HuH-7 (cell line): ENCODE data around the gene EZH2.
A peak's percentile ranks its signal among the peaks of the same experiment; 100 is the strongest.

Source experiments
- DNase-seq: peaks from one replicate; pipeline ENCODE4 v3.0.0; 2011; ENCODE audit warnings: low spot score

The EZH2 gene

DNA sequence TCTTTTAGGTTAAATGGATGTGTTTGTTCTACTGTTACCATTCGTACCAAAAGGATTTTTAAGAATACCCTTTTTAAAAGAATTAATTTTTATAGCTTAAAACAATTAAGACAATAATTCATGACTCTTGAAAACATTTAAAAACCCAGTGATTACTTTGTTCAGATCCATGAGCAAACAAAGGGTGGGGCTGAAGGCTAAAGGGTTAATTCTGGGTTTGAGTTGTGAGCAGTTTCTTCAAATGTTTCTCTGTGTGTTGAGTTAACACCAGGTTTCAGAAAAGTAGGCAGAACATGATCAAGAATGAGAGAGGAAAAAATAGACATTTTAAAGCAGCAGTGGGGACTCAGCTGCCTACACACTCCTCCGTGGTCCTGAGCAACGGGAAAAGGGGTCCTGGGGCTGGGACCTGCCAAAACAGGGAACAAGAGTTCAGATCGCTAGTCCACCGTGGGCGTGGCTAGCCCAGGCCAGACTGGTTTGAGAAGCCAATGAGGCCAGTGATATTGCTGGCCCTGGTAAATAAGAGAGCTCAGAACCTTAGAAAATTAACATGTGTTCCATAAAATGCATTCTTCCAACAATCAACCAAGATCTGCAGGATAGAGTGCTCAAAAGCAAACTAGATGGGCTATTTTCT is 14.9 kb upstream of the EZH2 start:
- peak; percentile 24 for DNase-seq

DNA sequence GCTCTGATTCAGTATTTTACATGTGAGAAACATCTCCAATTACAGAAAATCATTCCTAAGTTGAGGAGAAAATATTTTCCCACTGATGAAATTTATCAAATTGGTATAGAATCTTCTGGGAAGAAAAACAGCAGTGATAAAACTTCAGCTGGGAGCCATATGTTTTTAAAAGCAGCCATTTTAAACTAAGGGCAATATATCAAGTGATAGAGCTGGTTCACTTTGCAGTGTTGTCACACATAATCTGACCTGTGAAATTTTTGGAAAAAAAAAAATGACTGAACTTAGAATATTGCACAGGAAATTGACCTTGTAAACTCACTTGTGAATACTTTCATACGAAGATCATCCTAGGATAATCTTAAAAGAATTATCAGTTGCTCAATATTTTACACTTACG is 10.5 kb upstream of the EZH2 start:
- no peak for DNase-seq

DNA sequence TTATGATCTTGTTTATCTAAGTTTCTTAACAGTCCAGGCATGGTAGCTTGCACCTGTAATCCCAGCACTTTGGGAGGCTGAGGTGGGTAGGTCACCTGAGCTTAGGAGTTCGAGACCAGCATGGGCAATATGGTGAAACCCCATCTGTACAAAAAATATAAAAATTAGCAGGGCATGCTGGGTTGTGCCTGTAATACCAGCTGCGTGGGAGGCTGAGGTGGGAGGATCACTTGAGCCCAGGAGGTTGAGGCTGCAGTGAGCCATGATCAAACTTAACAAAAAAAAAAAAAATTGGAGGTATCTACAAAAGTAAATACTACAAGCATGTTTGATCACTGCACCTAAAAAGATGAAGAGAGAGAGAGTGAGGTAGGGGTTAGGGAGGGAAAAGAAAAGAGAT is 9.0 kb upstream of the EZH2 start:
- no peak for DNase-seq

DNA sequence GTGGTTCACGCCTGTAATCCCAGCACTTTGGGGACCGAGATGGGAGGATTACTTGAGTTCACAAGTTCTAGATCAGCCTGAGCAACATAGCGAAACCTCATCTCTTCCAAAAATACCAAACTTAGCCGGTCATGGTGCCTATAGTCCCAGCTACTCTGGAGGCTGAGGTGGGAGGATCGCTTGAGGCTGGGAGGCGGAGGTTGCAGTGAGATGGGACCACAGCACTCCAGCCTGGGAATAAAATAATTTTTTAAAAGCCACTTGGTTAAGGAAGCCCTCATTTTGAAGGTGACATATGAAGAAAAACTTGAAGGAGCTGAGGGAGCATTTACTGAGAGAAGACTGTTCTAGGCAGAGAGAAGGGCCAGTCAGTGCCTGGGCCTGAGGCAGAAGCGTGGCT is 4.2 kb upstream of the EZH2 start:
- no peak for DNase-seq

DNA sequence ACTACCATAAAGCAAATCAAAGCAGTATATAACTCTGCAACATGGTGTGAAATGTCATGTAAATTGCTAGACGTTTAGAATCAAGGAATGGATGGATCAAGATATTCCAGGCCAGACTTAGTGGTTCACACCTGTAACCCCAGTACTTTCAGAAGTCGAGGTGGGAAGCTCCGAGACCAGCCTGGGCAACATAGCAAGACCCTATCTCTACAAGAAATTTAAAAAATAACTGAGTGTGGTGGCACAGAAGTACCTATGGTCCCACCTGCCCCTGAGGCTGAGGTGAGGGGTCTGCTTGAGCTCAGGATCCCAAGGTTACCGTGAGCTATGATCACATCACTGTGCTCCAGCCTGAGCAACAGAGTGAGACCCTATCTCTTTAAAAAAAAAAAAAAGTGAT is 2.8 kb upstream of the EZH2 start:
- no peak for DNase-seq

DNA sequence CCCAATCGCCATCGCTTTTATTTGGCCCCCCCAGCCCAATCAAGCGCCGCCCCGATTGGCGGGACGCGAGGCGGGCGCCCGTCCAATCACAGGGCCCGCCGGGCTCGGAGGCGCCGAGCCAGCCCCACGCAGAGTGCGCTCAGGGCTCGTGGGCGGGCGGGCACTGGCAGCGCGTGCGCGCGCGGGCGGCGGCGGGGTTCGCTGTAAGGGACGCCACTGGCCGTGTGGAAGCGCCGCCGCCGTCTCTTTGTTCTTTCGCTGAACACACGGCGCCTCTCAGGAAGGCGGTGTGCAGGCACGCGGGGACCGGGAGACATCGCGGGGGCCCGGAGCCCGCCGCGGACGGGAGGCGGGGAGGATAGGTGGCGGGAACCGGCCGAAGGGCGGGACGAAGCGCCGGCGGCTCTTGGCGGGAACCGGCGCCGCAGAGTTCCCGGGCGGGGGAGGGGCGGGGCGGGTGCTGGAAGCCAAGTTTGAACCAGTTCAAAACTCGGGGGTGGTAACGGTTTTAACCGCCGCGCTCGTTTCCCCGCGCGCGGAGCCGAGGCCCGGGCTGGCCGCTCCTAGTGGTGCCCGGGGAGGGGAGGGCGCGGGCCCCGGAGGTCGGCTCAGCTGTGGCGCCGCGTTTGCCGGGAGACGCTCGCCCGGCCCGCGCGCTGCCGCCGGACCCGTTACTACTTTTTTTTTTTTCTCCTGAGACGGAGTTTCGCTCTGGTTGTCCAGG is 370 bp upstream of the EZH2 start:
- DNase-seq, result peak; percentile 99

DNA sequence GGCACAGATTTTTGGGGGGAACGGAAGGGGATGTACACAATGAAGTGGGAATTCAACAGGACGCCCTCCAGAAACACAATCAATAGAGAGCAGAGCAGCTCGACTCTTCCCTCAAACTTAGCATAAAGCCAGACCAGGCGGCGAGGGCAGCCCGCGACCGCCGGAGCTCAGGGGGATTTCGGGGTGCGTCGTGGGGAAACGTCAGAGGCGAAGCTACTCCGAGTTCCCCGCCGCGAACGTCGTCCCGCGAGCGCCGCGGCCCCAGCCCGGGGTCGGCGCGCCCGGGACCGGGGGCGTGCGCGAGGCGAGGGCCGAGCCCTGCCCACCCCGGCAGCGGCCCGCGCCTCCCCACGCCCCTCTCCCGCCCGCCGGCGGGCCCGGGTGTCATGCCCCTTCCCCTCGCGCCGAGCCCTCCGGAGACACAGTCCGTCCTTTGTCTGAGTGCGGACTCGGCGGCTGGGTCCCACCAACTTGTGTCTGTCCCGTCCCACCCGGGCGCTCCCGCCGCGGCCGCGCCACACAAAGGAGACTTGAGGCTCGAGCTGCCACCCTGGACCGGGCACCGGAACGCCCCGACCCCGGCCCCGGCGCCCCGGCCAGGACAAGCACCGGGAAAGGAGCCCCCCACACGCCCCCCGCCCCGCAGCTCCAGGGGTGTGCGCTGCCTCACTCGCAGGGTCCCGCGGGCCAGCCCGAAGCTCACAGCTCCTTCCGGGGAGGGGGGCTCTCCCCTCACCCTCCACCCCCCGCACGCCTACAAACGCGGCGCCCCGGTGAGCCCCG is 634 bp downstream of the EZH2 start:
- peak; percentile 34 for DNase-seq

DNA sequence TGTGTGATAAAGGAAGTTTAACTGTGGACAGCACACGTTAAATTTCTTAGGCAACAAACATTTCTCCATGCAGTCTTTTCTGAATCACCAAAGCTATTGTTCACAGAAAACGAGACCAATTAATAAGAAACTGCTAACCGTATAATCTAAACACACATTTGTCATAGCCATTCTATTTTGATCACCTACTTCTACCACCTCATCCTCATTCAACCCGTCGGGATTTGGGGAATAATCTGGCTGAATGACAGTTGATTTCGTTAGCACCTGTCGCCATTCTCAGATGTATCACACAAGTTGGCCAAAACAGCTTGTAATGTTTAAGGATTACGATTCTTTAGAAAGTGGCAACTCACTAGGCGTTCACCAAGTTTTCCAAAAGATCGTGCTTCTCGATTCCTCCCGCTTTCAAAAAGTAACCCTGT is 1.2 kb downstream of the EZH2 start:
- no peak for DNase-seq

DNA sequence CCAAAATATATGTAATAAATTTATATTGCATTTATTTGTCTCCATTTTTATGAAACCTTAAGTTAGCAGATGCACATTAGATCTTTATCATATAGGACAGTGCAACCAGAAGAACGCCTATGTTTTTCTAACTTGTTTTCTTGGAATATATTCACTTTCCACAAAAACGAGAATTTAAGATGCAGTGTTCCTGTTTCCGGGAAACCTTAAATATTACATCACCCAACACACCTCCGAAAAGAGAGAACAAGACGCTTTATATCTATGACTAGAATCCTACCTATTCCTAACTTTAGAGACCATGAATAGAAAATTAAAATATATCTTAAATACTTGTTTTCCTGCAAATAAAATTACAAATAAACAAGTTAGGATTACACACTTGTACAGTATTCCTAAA is 1.9 kb downstream of the EZH2 start:
- DNase-seq, result no peak

DNA sequence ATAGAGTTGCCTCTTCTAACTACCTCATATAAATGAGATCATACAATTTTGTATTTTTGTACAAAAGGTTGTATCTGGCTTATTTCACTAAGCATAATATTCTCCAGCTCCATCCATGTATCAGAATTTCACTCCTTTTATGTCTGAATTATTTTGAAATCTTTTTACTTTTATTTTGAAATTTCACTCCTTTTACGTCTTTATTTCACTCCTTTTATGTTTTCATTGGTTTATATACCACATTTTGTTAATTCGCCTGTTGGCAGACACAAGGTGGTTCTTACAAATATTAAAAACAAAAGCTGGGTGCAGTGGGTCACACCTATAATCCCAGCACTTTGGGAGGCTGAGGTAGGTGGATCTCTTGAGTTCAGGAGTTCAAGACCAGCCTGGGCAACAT is 5.8 kb downstream of the EZH2 start:
- DNase-seq, result no peak

DNA sequence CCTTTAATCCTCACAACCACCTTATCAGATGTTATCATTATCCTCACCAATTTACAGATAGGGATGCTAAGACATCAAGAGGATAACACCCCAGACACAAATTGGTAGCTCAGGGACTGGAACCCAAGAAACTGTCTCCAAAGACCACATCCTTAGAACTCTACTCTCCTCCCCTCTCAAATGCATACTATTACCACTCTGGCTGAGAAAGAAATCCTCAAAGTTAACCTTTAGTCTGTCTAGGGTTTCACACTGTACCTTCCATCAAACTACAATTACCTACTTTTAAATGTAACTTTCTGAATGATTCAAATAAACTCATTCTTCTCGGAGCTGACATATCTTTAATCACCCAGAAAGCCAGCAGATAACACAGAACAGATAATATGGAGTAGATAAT is 6.6 kb downstream of the EZH2 start:
- no peak for DNase-seq

DNA sequence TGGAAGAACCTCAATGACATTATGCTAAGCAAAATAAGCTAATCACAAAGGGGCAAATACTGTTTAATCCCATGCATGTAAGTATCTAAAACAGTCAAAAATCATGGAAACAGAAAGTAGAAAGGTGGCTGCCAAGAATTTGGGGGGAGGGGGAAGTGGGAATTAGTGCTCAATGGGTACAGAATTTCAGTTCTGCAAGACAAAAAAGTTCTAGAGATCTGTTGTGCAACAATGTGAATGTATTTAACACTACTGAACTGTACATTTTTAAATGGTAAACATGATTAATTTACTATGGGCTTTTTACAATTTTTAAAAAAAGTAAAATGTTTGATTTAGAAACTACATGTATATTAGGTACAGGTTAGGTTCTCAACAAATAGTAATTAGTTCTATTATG is 11.9 kb downstream of the EZH2 start:
- DNase-seq, result no peak

DNA sequence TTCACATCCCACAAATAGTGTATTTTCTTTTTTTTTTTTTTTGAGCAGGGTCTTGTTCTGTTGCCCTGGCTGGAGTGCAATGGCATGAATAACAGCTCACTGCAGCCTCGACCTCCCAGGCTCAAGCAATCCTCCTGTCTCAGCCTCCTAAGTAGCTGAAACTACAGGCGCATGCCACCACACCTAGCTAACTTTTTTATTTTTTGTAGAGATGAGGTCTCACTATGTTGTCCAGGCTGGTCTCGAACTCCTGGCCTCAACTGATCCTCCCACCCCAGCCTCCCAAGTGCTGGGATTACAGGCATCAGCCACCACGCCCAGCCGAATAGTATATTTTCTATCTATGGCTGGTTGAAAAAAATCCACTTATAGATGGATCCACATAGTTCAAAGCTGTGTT is 12.5 kb downstream of the EZH2 start:
- DNase-seq, result no peak

DNA sequence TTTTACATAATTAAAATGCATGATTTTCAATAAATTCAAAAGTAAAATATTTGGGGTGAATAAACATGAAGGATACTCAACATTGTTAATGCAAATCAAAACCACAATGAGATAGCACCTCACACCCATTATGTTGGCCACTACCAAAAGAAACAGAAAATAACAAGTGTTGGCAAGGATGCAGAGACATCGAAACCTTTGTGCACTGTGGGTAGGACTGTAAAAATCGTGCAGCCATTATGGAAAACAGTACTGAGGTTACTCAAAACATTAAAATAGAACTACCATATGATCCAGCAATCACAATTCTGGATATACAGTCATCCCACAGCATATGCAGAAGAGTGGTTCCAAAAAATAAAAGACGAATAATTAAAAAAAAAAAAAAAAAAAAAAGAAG is 13.1 kb downstream of the EZH2 start:
- no peak for DNase-seq

DNA sequence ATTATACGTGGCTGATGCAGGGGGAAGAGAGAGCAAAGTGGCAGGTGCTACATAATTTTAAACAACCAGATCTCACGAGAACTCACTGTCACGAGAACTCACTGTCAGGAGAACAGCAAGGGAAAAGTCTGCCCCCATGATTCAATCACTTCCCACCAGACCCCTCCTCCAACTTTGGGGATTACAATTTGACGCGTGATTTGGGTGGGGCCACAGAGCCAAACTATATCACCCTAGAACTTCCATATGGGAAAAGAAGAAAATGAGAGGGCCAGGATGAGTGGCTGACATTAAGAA is 15.8 kb downstream of the EZH2 start:
- no peak for DNase-seq

DNA sequence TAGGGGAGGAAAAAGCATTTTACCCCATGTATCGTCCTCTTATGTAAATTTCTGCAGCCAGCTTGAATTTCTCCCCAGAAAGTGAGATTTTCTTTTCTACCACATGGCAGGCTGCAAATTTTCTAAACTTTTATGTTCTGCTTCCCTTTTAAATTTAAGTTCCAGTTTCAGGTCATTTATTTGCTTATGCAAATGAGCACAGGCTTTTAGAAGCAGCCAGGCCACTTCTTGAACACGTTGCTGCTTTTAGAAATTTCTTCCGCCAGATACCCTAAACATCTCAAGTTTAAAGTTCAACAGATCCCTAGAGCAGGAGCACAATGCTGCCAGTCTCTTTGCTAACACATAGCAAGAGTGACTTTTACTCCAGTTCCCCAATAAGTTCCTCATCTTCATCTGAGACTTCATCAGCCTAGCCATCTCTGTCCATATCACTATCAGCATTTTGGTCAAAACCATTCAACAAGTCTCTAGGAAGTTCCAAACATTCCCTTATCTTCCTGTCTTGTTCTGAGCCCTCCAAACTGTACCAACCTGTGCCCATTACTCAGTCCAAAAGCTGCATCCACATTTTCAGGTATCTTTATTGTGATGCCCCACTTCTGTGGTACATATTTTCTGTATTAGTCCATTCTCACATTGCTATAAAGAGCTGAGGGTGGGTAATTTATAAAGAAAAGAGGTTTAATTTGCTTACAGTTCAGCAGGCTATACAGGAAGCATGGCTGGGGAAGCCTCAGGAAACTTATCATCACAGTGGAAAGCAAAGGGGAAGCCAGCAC is 16.3 kb downstream of the EZH2 start:
- no peak for DNase-seq

DNA sequence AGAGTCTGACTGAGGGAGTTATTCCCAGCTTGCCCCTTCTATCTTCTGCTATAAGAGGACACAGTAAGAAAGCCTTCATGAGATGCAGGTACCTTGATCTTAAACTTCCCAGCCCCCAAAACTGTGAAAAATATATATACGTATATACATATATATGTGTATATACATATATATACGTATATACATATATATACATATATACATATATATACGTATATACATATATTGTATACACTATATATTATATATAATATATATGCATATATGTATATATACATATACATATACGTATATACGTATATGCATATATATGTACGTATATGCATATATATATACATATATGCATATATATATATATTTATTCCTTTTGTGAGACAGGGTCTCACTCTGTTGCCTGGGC is 17.7 kb downstream of the EZH2 start:
- no peak for DNase-seq

DNA sequence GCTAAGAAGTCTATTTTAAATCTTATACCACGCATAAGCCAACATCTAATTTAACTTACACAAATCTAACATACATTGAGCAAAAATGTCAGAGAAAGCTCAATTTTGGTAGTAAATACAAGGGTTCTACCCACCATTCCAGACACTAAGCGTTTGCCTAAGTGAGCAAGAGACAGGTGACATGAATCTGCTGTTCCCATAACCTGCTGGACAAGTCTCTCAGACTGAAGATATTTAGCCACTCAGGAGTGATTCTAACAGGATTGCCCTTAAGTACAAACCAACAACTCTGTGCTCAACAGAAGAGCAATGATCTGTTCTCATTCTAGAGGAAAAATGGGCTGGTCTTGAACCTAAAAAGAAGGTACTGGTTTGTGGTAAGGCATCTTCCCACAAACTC is 18.8 kb downstream of the EZH2 start:
- no peak for DNase-seq

DNA sequence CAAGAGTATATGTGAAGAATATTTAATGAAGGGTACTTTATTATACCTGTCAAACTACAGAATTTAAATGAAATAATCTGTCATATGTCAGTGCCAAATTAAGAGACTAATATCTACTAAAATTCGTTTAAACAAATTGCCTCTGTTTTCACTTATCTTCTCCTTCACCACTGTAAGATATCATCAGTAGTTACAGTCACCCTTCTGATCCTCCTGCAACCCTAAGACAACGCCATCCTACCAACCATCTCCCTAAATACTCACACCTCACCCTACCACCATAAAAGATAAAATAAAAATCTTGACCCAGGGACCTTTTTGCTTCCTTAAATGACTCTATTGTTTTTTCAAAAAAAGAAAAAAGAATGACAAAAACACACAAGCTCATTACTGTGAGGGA is 20.8 kb downstream of the EZH2 start:
- DNase-seq, result no peak

DNA sequence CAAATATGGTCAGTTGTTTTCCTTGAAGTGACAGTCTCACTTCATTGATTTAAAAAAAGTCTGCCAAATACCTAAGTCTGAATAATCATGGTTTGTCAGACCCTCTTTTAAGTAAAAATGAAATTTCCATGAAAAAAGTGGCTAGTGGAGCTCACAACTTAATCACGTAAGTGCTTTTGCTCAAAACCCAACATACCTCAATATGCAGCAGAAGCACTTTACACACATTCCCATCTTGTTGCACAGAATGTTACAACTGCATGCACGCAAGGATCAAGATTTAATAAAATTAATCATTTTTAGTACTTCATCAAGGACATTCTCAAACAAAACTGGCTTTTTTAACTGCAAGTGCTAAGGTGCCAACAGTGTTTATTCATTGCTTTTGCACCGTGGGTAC is 21.6 kb downstream of the EZH2 start:
- DNase-seq, result no peak

DNA sequence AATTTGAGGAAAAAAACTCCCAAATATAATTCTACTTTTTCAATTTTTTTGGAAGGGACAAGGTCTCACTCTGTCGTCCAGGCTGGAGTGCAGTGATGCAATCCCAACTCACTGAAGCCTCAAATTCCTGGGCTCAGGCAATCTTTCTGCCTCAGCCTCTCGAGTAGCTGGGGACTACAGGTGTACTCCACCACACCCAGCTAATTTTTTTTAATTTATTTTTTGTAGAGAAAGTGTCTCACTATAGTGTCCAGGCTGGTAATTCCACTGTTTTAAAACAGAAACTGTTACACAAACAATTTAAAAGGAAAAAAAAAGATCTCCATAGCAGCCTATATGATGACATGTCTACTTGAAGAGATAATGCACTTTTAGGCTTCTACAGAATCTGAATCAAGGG is 25.6 kb downstream of the EZH2 start:
- no peak for DNase-seq

DNA sequence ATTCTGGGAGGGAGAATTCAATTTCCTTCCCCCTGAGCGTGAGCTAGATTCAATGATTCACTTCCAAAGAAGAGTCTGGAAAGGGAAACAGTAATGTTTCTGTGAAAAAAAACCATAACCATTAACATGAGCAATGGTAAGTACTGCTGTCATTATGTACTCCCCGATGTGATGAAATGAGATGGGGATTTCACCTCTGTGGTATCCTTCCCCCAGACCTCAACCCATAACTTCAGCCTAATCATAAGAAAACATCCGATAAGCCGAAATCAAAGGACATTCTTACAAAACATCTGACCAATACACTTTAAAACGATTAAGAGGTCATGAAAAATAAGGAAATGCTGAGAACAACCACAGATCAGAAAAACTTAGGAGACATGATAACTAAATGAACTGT is 27.2 kb downstream of the EZH2 start:
- DNase-seq, result no peak

DNA sequence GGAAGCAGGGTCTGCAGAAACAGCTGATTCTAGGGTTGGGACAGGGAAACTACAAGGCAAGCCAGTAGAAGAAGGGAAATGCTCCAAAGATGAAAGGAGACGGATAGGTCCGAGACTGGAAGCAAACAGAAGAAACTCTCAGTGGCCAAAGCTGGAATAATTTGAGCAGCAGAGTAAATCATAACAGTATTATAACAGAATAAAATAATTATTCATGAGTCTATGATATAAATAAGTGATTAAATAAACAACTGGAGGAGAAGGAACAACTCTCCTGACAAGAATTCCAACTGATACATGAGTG is 27.6 kb downstream of the EZH2 start:
- DNase-seq, result no peak
